Iris pigment epithelial cell (primary cell): ENCODE results near the gene EXOSC7.
A peak's percentile ranks its signal among the peaks of the same experiment; 100 is the strongest.

Experiments
- DNase-seq: peaks from one replicate; pipeline ENCODE4 v3.0.0-alpha.2; 2011; ENCODE audit warnings: low read depth

The EXOSC7 gene

DNA sequence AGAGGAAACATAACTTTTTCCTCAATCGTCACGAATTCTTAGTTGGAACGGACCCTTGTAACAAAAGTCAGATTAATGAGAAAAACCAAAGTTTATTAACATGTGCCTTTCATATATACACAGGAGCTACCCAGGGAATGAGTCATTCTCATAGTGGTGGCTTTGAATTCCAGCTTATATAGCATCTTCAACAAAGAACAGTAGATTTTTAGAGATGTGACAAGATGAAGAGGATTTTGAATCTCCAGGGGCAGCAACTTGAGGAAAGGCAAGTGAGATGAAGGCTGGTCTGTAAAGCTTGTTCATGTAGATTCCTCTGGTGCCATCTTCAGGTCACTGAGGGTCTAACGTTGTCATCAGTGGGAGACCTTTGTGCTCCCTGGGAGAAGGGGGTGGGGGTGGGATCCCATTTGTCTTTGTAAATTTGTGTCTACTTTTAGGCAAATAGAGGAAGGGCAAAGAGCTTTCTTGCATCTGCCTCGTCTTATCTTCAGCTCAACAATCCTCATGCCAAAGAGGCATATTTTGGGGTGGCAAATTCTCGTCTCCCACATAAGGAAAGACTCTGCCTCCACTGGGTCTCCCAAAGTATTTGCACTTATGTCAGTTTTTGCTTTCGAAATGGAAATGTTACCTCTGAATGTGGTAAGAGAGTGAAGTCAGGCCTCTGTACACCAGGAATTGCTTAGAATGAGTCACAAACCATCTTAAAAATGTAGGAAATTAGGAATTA lies 79.5 kb downstream of the EXOSC7 start:
- DNase-seq, result peak; percentile 88

DNA sequence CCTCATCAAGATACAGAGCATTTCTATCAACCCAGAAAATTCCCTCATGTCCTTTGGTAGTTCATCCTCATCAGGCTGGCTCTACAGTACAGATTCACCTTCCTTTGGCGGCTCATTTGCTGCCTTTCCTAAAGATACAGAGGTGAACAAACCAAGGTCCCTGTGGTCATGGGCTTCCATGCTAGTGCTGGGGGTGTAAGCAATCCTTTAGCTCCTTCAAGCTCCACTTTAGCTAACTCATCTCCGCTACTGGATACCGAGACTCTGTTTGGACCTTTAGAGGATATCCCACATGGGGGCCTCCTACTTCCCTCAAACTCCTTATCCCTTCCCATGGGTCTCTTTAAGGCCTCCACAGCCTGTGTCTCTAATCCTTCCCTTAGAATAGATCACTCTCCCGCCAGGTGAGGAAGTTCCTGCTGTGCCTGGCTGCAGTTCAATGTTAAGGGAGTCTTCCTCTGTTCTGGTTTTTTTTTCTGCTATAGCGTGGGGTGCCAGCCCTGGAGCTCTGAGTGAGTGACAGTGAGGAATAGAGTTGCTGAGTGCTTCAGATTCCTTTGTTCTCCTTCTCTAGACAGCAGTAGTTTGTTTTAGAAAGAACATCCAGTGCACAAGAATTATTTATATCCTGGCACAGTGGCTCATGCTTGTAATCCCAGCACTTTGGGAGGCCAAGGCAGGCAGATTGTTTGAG lies 80.7 kb downstream of the EXOSC7 start:
- DNase-seq, result peak; percentile 26

DNA sequence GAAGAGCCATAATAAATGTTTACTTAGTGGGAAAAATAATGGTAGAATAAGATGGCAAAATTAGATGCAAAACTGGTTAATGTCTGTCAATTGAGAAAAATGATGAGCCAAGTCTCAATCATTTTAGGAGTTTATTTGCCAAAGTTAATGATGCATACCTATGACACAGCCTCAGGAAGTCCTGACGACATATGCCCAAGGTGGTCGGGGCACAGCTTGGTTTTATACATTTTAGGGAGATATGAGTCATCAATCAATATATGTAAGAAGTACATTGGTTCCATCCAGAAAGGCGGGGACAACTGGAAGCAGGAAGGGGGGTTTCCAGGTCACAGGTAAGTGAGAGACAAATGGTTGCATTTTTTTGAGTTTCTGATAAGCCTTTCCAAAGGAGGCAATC lies 81.5 kb downstream of the EXOSC7 start:
- DNase-seq, result no peak

GRCh38 chr3:45059132-45059531 lies 83.1 kb downstream of the EXOSC7 start:
- DNase-seq, result no peak

- no peak for DNase-seq
Observed at GRCh38 chr3:45060165-45060892, 84.3 kb downstream of the EXOSC7 start.
